KOPT-K1 (cell line): ENCODE measurements around the gene ISG15.
"Not testable (repeated sequence)": the region's sequence is repeated elsewhere in the genome, so short reads cannot be mapped to it uniquely, and the experiment has no call there.

Source experiments
- H3K27ac ChIP-seq: fragments of 200-600 bp; sonication (generic); 2 replicates; pipeline ENCODE4 v1.5.1; 2016; ENCODE audit warnings: antibody characterized with exemption, mild to moderate bottlenecking, low read depth, low read length; ENCODE audit not compliant: poor library complexity, severe bottlenecking
- H3K36me3 ChIP-seq: fragments of 200-600 bp; sonication (generic); 2 replicates; pipeline ENCODE4 v1.5.1; 2017; ENCODE audit warnings: antibody characterized with exemption, mild to moderate bottlenecking, low read length, moderate library complexity; ENCODE audit not compliant: insufficient read depth
- H3K9me3 ChIP-seq: fragments of 200-600 bp; sonication (generic); 2 replicates; pipeline ENCODE4 v1.5.1; 2017; ENCODE audit warnings: antibody characterized with exemption, low read length, mild to moderate bottlenecking; ENCODE audit not compliant: insufficient read depth, poor library complexity, severe bottlenecking

ISG15 gene

DNA sequence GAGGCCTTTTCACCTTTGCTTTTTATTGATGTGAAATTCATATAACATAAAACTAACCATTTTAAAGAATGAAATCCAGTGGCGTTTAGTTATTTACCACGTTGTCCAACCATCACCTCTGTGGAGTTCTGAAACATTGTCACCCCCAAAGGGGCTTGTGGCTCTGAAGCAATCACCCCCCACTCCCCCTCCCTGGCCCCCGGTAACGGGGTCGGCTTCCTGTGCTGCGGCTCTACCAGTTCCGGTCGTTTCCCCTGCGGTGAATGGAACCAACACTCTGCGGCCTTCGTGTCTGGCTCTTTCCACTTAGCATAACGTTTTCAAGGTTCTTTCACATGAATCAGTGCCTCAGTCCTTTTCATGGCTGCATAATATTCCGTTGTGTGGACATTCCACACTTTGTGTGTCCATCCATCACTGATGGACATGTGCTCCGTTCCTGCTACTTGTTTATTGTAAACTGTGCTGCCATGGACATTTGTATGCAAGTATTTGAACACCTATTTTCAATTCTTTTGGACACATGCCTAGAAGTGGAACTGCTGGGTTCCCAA is 1.8 kb upstream of the ISG15 start:
- H3K27ac ChIP-seq = no peak overlapping the region
- H3K36me3 ChIP-seq = no peaks in the 10 kb centered on the region
- no peaks in the 10 kb centered on the region for H3K9me3 ChIP-seq

DNA sequence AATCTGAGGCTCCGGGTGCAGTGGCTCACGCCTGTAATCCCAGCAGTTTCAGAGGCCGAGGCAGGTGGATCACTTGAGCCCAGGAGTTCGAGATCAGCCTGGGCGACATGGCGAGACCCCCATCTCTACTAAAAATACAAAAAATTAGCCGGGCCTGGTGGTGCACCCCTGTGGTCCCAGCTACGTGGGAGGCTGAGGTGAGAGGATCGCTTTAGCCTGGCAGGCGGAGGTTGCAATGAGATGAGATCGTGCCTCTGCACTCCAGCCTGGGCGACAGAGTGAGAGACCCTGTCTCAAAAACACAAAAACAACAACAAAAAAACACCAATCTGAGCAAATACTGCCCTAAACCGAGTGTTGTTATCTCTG is 577 bp upstream of the ISG15 start:
- not testable (repeated sequence) for H3K9me3 ChIP-seq, H3K36me3 ChIP-seq
- peak overlapping the region; percentile 87 for H3K27ac ChIP-seq

DNA sequence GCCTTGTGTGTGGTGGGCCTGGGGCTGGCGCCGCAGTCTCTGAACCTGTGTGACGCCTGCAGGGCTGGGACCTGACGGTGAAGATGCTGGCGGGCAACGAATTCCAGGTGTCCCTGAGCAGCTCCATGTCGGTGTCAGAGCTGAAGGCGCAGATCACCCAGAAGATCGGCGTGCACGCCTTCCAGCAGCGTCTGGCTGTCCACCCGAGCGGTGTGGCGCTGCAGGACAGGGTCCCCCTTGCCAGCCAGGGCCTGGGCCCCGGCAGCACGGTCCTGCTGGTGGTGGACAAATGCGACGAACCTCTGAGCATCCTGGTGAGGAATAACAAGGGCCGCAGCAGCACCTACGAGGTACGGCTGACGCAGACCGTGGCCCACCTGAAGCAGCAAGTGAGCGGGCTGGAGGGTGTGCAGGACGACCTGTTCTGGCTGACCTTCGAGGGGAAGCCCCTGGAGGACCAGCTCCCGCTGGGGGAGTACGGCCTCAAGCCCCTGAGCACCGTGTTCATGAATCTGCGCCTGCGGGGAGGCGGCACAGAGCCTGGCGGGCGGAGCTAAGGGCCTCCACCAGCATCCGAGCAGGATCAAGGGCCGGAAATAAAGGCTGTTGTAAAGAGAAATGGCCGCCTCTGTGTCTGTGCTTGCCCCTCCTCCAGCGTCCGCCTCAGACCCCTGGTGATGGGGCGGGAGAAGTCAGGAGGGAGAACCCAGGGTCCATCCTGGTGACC is 788 bp downstream of the ISG15 start:
- no peaks in the 10 kb centered on the region for H3K9me3 ChIP-seq
- H3K27ac ChIP-seq = peak overlapping the region; percentile 87
- no peaks in the 10 kb centered on the region for H3K36me3 ChIP-seq

- Histone ChIP-seq H3K9me3 (no peaks in the 10 kb centered on the region), H3K36me3 (no peaks in the 10 kb centered on the region), H3K27ac (peak overlapping the region; percentile 87)
Observed at GRCh38 chr1:1014799-1015681, 1.7 kb downstream of the ISG15 start.

DNA sequence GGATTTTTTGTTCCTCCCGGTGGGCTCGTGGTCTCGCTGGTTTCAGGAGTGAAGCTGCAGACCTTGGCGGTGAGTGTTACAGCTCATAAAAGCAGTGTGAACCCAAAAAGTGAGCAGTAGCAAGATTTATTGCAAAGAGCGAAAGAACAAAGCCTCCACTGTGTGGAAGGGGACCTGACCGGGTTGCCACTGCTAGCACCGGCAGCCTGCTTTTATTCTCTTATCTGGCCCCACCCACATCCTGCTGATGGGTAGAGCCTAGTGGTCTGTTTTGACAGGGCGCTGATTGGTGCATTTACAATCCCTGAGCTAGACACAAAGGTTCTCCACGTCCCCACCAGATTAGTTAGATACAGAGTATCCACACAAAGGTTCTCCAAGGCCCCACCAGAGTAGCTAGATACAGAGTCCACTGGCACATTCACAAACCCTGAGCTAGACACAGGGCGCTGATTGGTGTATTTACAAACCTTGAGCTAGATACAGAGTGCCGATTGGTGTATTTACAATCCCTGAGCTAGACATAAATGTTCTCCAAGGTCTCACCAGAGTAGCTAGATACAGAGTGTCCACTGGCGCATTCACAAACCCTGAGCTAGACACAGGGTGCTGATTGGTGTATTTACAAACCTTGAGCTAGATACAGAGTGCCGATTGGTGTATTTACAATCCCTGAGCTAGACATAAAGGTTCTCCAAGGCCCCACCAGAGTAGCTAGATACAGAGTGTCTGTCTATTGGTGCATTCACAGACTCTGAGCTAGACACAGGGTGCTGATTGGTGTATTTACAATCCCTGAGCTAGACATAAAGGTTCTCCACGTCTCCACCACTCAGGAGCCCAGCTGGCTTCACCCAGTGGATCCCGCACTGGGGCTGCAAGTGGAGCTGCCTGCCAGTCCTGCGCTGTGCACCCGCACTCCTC is 4.4 kb downstream of the ISG15 start:
- H3K36me3 ChIP-seq, H3K27ac ChIP-seq, H3K9me3 ChIP-seq: not testable (repeated sequence)

DNA sequence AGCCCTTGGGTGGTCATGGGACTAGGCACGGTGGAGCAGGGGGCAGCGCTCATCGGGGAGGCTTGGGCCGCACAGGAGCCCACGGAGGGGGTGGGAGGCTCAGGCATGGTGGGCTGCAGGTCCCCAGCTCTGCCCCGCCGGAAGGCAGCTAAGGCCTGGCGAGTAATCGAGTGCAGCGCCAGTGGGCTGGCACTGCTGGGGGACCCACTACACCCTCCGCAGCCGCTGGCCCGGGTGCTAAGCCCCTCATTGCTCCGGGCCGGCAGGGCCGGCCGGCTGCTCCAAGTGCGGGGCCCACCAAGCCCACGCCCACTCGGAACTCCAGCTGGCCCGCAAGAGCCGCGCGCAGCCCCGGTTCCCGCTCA is 5.0 kb downstream of the ISG15 start:
- H3K36me3 ChIP-seq, H3K9me3 ChIP-seq, H3K27ac ChIP-seq: not testable (repeated sequence)

DNA sequence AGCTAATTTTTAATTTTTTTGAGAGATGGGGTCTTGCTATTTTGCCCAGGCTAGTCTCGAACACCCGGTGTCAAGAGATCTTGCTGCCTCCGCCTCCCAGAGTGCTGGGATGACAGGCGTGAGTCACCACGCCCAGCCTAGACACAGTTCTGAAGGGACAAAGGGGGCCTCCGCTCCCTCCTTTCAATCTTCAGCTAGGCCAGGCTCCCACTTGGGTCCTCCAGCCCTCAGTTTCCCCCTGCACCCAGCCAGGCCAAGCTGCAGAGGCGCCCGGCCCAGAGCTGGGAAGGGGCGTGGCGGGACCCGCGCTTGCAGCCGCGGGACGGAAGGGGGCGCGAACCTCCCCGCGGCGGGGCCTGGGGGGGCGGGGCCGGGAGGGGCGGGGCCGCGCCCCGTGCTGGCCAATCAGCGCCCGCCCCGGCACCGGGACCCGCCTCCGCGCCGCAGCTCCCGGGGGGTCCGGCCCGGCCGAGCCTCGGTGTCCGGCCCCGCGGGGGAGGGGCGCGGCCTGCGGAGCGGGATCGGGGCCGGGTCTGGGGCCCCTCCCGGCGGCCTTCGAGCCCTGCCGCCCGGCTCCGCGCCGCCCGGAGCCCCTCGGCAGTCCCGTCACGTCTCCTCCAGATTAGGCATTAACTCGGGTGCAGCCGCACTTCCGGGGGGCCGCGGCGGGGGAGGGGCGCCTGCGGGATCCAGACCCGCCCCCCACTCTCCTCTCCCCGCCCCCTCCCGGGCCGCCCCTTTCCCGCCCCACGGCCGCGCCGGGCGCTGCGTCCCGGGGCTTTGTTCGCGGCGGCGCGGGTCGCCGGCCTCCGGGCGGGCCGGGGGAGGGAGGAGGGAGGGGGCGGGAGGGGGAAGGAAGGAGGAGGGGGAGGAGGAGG is 6.1 kb downstream of the ISG15 start:
- Histone ChIP-seq H3K27ac (no peak overlapping the region), H3K36me3 (no peaks in the 10 kb centered on the region), H3K9me3 (no peaks in the 10 kb centered on the region)

GRCh38 chr1:1020000-1020404 is 6.7 kb downstream of the ISG15 start, which contains the start of gene AGRN:
Gene AGRN, plus strand, starts transcription at chr1:1020120. Its CDS starts 53 bp downstream, at chr1:1020173.
- no peaks in the 10 kb centered on the region for H3K36me3 ChIP-seq
- no peak within 1 kb of the TSS for H3K27ac ChIP-seq
- no peaks in the 10 kb centered on the region for H3K9me3 ChIP-seq

DNA sequence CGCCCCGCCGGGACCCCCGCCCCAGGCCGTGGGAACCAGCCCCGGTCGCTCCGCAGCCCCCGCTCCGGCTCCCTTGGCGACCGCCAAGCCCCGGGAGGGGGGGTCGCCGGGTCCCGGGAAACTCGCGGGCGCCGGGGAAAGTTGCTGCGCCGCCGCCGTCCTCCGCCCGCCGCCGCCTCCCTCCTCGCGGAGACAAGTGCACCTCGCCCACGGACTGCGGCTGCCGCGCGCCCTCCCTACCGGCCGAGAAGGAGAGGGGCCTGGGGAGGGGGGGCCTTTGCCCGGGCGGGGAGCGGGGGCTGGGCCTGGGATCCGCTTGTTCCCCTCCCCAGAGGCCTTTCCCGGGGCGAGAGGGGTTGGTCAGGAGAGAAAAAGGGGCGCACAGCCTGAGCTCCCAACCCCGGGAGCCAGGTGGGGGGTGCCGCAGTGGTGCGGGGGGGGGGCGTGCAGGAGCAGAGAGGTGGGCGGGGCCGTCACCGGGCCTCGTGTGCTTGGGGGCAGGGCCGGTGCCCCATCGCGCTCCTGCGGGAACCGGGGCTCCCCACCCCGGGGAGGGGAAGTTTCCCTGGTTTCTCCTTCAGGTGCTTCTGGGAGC is 7.2 kb downstream of the ISG15 start:
- H3K36me3 ChIP-seq = no peaks in the 10 kb centered on the region
- H3K9me3 ChIP-seq = no peaks in the 10 kb centered on the region
- H3K27ac ChIP-seq = no peak overlapping the region

GRCh38 chr1:1021010-1021919 is 8.0 kb downstream of the ISG15 start:
- Histone ChIP-seq H3K27ac (no peak overlapping the region), H3K36me3 (no peaks in the 10 kb centered on the region)

DNA sequence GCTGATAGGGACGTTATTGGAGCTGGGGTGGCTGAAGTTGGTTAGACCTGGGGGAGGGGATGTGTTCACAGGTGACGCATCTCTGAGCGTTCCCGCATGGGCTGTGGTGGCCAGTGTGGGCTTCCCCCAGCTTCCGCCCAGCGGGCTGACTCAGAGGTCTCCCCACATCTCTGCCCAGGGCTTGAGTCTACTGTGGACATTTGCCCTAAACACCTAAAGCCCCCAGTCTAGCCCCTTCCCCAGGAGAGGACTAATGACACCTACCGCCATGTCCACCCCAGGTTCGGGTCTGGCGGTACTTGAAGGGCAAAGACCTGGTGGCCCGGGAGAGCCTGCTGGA is 8.6 kb downstream of the ISG15 start:
- H3K27ac ChIP-seq = no peak overlapping the region
- H3K9me3 ChIP-seq = no peaks in the 10 kb centered on the region
- no peaks in the 10 kb centered on the region for H3K36me3 ChIP-seq

More at GRCh38 chr1:1021010-1021919, 8.0 kb downstream of the ISG15 start:
- no peaks in the 10 kb centered on the region for H3K9me3 ChIP-seq

GRCh38 chr1:1022302-1023009 is 9.2 kb downstream of the ISG15 start:
- no peak overlapping the region for H3K27ac ChIP-seq
- H3K36me3 ChIP-seq = no peaks in the 10 kb centered on the region
- H3K9me3 ChIP-seq = no peaks in the 10 kb centered on the region
